HPDE6-E6E7 (cell line): ENCODE measurements around the gene MKI67.

Experiments used
- DNase-seq: peaks from one replicate; pipeline ENCODE4 v3.0.0; 2011; ENCODE audit warnings: missing footprints; ENCODE audit errors: extremely low spot score

MKI67 gene

GRCh38 chr10:128083191-128083895 is 42.9 kb downstream of the MKI67 start:
- no peak for DNase-seq

DNA sequence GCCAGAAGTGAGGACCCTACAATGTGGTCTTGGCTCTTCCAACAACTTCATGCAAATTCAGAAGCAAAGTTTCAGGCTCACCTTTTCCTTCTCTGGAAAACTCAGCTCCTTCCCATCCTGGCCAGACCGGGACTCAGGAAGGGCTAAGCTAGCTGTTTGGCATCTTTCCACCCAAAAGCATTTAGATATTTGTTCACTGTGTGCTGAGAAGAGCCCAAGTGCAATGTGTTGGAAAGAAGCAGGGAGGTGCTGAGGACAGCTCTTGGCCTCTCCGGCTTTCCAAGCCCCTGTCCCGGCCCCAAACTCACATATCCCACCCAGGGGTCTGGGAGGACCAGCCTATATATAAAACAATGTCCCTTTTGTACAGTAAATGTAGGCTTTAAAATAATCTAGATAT is 44.5 kb downstream of the MKI67 start:
- DNase-seq, result no peak

DNA sequence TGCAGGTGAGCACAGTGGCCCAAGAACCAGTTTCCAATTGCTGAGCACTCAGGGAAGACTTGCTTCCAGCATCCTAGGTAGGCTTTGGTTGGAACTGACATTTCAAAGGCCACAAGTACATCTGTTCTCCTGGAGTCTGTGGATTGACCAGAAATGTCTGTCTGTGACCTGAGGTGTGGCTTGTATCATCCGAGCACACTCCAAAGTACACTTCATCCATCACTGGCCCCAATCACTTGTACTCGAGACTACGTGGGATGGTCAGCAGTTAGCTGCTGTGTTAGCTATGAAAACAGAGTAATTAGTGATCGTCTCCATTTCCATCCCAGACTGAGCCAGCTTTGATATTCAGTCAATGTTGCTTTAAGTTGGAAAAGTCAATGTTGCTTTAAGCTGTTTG is 45.0 kb downstream of the MKI67 start:
- DNase-seq, result no peak

DNA sequence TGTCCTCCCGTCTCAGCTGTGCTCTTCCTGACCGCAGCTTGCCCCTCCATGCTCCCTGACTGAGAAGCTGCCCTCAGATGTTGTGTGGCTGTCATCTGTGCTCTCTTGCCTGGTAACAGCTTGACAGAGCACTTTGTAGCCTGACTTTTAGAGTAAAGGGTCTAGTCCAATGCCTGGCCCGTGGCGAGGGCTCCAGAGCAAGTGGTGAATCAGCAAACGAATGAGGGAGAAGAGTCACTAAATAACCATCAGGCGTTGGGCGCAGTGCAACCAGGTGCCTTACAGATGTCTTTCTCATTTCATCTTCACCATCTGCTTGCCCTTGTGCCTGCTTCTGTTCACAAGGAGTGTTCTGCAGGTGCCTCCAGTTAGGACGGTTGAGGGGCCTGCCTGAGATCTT is 45.6 kb downstream of the MKI67 start:
- DNase-seq, result no peak

GRCh38 chr10:128080231-128080630 is 46.0 kb downstream of the MKI67 start:
- no peak for DNase-seq

DNA sequence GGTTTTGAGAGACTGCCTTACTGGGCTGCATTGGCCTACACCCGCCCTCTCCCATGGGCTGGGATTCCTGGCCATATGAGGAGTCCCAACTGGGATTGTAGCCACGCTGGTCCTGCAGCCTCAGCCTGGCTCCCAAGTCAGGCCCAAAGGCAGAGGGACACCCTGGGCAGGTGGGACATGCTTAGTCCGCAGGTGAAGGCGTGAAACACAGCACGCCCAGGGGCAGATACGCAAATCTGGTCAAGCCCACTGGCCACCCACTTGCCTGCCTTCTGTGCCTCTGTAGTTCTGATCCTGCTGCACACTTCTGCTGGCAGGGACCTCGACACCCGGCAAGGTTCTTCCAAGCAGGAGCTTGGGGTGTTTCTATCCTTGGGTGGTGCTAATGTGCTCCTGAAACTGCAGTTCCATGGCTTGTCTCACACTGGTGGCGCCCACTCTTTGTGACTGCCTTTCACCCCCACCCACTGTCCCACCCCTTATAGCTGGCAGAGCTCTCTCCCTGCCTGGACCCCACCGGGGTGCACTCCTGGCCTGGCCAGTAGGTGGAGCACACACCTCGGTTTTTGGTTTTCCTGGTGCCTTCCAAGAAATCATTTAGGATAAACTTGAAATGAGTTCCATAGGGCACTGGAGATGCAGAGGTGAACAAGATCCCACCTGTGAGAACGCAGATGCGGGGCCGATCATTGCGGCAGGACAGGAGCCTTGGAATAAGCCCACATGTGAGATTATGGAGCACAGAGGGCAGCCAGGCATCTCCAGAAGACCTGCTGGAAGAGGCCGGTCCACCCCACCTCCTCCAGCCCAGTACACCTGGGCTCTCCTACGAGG is 47.9 kb downstream of the MKI67 start:
- peak; percentile 52 for DNase-seq

DNA sequence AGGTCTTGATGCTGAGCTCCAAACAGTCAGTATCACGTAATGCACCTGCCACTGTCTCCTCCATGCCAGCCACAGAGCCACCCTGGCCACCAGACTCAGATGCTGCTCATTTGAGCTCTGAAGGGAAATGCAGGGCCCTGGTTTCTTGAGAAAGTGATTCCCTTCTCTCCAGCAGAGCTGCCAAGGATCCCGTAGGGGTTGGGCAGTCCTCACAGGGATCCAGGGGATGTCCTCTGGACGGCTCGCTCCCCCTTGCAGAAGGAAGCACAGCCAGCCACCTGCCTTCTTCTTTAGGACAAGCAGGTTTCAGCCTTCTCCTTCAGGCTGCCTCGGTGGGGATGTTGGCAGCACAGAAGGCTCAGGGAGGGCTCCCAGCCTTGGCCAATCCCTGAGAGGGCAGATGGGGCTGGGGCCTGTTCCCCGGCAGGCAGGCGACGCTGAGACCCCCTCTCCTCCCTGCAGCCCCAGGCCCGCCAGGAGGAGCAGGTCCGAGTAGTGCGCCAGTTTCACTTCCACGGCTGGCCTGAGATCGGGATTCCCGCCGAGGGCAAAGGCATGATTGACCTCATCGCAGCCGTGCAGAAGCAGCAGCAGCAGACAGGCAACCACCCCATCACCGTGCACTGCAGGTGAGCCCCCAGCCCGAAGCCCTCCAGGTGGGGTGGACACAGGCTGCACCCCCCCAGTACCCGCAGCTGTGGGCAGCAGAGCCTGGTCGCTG is 48.9 kb downstream of the MKI67 start:
- no peak for DNase-seq

DNA sequence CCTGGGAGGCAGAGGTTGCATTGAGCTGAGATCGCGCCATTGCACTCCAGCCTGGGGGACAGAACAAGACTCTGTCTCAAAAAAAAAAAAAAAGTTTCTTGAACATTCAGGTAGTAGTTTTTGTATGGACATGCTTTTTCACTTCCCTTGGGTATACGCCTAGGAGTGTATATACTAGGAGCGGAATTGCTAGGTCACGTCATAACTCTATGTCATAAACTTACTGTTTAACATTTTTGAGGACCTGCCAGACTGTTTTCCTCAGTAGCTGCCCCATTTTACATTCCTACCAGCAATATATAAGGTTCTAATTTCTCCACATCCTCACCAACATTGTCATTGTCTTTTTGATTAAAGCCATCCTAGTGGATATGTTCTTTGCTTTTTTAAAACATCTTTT is 51.6 kb downstream of the MKI67 start:
- no peak for DNase-seq

- DNase-seq, result no peak
Observed at GRCh38 chr10:128073890-128074289, 52.3 kb downstream of the MKI67 start.

DNA sequence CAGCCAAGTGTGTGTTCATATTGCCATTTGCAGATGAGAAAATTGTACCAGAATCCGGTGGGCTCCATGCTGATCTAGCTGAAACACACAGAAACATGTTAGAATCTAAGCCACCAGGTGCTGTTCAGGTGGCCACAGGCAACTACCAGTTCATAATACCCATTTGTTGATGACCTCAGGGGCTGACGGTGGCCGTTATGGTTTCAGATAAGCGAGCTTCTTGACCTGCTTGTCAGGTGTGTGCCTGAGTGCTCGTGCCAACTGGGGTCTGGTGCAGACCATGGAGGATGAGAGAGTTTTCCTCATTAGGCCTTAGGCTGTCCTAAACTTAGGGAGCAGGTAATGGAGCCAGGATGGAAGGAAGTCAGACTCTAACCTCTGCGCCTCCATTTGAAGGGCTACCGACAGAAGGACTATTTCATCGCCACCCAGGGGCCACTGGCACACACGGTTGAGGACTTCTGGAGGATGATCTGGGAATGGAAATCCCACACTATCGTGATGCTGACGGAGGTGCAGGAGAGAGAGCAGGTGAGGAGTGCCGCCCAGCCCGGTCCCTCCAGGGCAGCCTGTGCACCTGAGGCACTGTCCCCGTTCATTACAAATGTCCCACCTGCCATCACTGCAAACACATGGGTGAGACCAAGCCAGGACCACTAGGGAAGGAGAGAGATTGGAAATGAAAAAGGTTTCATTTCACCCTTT is 53.1 kb downstream of the MKI67 start:
- no peak for DNase-seq

- DNase-seq, result no peak
Observed at GRCh38 chr10:128072046-128072445, 54.2 kb downstream of the MKI67 start.

DNA sequence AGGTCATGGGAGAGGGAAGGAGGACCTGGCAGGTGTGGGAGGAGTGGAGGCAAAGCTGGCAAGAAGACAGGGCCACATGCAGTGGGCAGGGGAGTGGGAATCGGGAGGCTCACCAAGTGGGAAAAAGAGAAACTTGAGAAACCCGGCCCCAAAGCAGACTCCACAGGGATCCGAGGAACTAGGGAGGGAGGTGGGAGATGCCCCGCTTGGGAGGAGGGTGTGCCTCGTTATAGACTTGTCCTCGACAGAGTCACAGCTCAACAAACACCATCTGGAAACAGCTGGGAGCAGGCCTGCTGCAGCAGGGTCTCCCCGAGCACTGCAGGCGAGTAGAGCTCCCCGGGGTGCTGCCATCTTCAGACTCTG is 54.8 kb downstream of the MKI67 start:
- no peak for DNase-seq

- no peak for DNase-seq
Observed at GRCh38 chr10:128070721-128071416, 55.4 kb downstream of the MKI67 start.

DNA sequence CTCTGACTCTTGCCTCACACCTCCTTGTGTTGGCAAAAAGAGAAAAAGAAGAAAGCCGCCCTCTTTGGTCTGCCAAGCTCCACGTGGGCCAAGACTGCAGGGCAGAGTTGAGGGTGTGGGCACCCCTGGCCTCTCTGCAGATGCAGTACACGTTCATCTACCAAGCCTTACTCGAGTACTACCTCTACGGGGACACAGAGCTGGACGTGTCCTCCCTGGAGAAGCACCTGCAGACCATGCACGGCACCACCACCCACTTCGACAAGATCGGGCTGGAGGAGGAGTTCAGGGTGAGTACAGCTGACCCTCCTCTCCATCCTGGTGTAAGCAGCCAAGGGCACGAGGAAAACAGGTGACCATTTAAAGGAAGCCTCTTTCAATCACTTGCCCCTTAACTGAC is 56.1 kb downstream of the MKI67 start:
- no peak for DNase-seq

DNA sequence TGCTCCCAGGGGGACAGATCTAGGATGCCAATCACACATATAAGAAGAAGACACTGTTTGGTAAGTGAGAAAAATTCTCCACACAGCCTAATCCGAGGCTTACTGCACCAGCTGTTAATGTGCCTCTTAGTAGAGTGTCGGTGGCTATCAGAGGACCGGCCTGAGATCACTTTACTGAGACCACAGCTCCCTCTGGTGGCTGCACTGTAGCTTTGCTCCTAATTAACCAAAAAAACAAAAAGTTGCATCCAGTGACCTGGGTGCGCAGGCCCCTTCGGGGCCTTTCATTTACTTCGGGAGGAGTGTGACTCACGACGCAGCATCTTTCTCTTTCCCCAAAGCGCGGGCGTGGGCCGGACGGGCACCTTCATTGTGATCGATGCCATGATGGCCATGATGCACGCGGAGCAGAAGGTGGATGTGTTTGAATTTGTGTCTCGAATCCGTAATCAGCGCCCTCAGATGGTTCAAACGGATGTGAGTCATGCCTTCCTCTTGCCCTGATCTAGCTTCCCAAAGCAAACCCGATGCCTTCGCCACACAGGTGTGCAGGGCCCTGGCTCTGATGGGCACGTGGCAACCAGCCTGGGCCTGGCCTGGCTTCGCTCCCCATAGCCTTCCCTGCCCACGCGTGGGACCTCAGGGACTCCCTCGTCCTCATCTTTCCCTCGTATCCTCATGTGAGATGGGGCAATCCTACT is 56.7 kb downstream of the MKI67 start:
- DNase-seq, result peak; percentile 60

DNA sequence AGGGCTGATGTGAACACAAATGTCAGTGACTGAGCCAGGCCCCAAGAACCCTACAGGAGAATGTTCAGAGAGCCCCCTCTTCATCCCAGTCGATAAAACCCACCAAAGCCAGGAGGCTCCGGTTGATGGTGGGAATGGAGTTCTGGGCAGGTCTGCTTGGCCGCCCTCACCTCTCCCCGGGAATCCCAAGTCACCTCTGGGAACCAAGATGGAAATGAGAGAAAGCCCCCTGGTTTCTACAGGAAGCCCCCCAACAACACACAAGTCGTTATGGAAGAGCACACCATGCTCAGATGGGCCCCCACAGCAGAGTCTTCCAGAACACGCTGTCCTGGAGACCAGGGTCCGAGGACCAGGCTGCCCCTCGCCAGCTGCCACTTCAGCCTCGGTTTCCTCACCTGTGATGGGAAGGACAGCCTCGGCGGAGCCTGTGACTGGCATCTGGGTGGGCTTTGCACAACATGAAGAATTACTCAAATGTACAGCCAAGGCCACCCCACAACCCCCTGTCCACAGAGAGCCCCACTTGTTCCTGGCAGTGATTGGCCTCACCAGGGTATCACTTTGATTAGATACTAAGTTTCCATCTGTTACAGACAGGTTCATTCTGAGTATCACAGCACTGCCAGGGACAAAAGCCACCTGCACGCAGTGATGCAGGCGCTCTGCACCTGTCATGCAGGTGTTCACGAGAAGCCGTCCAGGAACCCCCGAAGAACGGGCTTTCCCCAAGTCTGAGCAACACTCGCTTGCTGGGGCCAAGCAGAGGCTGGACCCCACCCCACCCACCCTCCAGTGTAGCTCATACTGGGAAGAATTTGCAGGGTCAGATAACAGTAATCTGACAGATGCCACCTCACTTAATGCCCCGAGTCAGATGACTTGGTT is 57.6 kb downstream of the MKI67 start:
- no peak for DNase-seq

DNA sequence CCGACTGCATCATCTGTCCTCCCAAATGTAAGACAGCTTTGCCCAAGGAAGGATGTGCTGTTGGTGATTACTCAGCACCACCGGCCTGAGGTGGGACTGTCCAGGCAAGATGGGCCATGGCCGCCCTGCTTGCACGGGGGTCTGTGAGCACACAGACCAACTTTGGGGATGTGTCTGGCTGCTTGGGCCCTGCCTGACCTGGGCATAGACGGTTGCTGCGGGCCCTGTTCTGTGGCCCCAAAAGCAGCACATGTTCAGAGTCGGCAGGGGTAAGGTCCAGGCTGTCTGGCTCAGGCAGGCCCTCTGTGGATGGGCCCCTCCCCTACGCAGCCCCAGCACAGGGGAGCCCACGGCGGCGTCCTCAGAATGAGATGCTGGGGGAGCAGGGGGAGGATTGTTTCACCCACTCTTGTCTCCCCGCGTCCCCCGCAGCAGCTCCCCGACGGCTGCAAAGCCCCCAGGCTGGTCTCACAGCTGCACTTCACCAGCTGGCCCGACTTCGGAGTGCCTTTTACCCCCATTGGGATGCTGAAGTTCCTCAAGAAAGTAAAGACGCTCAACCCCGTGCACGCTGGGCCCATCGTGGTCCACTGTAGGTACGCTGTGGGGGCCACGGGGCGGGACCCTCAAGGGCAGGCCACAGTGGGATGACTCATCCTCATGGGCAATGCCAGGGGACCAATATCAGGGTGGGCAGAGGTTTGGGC is 58.4 kb downstream of the MKI67 start:
- DNase-seq, result no peak

- DNase-seq, result no peak
Observed at GRCh38 chr10:128066870-128067382, 59.3 kb downstream of the MKI67 start.
